Transverse colon (tissue), 4 donors: ENCODE data around the gene SH3RF1. TPM values are rescaled to one million over a fixed set of nuclear protein-coding genes. Genes with fewer than 3 reads are reported as not detected.
A peak's percentile ranks its signal among the peaks of the same experiment; 100 is the strongest.

Experiments used
- DNase-seq: peaks from one replicate; pipeline ENCODE4 v3.0.0-alpha.2; 2019
- H3K27ac ChIP-seq, 4 donors: fragments of 200-600 bp; sonication (generic); 2 replicates each; pipeline ENCODE4 v1.5.1; 2016 to 2018; ENCODE audit warnings: inconsistent platforms in 4 of 4
- H3K27me3 ChIP-seq: fragments of 200-600 bp; sonication (generic); 2 replicates; pipeline ENCODE4 v1.5.1; 2017; ENCODE audit warnings: inconsistent platforms
- H3K36me3 ChIP-seq, 4 donors: fragments of 200-600 bp; sonication (generic); 2 replicates each; pipeline ENCODE4 v1.5.1; 2017 to 2019; ENCODE audit warnings: inconsistent platforms in 4 of 4
- H3K4me1 ChIP-seq, 4 donors: fragments of 200-600 bp; sonication (generic); 2 replicates each; pipeline ENCODE4 v1.5.1; 2017 to 2020; ENCODE audit warnings: inconsistent platforms in 4 of 4
- H3K4me3 ChIP-seq, 4 donors: fragments of 200-600 bp; sonication (generic); 1 replicate in 1 of 4; 2 replicates in 3 of 4; pipeline versions ENCODE4 v1.5.1 to v1.6.1; 2017 to 2019; ENCODE audit warnings: inconsistent platforms in 4 of 4
- H3K9me3 ChIP-seq, 2 donors: fragments of 200-600 bp; sonication (generic); 2 replicates each; pipeline ENCODE4 v1.5.1; 2017 to 2019; ENCODE audit warnings: inconsistent platforms in 2 of 2
- CTCF ChIP-seq, 5 experiments: fragments of 200-600 bp in 3 of 5; fragments of 450-650 bp in 2 of 5; sonication (generic) in 3 of 5; IDR thresholded peaks; 1 replicate in 2 of 5; 2 replicates in 3 of 5; pipeline ENCODE4 v1.5.1; 2016 to 2017; ENCODE audit warnings: antibody characterized with exemption in 5 of 5, inconsistent platforms in 3 of 5, mild to moderate bottlenecking in 2 of 5, moderate library complexity in 1 of 5
- EP300 ChIP-seq: sonication (generic); formaldehyde crosslinking; IDR thresholded peaks from one replicate; pipeline ENCODE4 v1.6.1; 2017; ENCODE audit warnings: antibody characterized with exemption, low read depth
- POLR2A ChIP-seq: fragments of 450-650 bp; IDR thresholded peaks from one replicate; pipeline ENCODE4 v1.6.1; 2016; ENCODE audit warnings: antibody characterized with exemption, mild to moderate bottlenecking, moderate library complexity
- POLR2AphosphoS5 ChIP-seq, 3 donors: sonication (generic); formaldehyde crosslinking; IDR thresholded peaks; one replicate each; pipeline ENCODE4 v1.6.1; 2016; ENCODE audit warnings: antibody characterized with exemption in 3 of 3
- WGBS, 2 donors: methylation state at CpG; one replicate each; pipeline ENCODE4 v1.1.5; 2018; ENCODE audit warnings: low coverage in 1 of 2; 5-methylcytosine and 5-hydroxymethylcytosine counted together
- in situ Hi-C, 4 donors: fragments of 200-750 bp; cut with MboI; loops; one replicate each; pipeline versions ENCODE4 v1.15.0 to v1.15.1; 2017; ENCODE audit warnings: low sequenced_read_pairs in 3 of 4, low pct_ligation_motif_present in 1 of 4, low pct_unique_long_range_greater_than_20kb in 1 of 4
- intact Hi-C: fragments of 100-400 bp; cut with DNase I; formaldehyde crosslinking; loops from one replicate; pipeline ENCODE4 v1.15.1; 2023; ENCODE audit warnings: low total_unique reads
- total RNA-seq, 4 donors: library from RNA; depleted of rRNA; stranded (reverse); fragments of >200 nt; gene quantifications; one replicate each; pipeline ENCODE4 v1.1.0, GENCODE V29; 2016

Gene SH3RF1
- total RNA-seq, 4 donors from 2014 or later, result 49.0 to 63.4 (median 54.3) TPM

DNA sequence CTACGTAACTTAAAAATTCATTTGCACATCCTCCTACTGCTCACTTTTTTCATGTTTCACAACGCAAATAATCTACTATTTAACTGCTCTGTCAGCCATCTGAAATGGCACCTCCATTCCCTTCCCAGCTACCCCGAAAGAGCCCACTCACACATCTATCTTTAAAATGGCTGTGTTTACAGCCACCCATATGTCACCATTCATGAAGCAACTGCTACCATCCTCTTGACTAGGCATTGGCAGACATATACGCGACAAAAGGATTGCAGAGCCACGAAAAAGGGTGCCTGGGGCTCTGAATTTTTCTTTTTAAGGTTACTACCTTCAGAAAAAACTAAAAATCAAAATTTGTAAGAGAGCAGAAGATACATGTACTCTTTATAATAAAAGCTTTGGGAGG is 11.5 kb downstream of the SH3RF1 start:
- TF ChIP-seq EP300, result no peak
- no peak for TF ChIP-seq POLR2AphosphoS5 (IDR thresholded peaks at IDR 0.05)
- TF ChIP-seq CTCF (IDR thresholded peaks at IDR 0.05), result no peak
- TF ChIP-seq POLR2A, result no peak
- H3K27ac ChIP-seq, result no peak overlapping the region
- DNase-seq, result no peak
- no peak overlapping the region for H3K4me3 ChIP-seq
- H3K4me1 ChIP-seq, result peaks cover 16 to 94% (median 42%) of the 10 kb centered on the region in 4 donors
- no peaks in the 10 kb centered on the region for H3K36me3 ChIP-seq
- H3K9me3 ChIP-seq, result no peaks in the 10 kb centered on the region
- intact Hi-C loops, result no loop called here
- H3K27me3 ChIP-seq, result no peaks in the 10 kb centered on the region
- in situ Hi-C loops, result no loop called here
- 84 to 92% methylated on average over 6 of the region's 6 CpGs for WGBS, 2 donors

DNA sequence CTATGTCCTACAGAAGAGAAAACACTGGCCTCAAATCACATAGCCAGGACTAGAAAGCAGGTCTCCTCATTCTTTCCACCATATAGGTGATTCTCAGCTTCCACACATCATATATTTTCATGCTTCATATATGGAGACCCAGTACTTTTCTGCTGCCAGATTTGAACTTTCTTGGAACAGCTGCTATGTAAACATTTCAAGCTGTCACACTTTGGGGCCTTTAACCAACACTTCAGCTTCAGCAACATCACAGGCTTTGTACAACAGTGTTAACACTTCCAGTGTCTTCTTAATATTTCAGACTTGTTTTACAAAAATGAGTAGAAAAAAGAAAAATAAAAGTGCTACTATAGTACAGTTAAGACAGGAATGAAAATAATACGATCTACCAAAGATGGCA is 12.6 kb downstream of the SH3RF1 start:
- WGBS, 2 donors, result 70 to 83% methylated on average over 1 of the region's 1 CpG
- TF ChIP-seq POLR2AphosphoS5 (IDR thresholded peaks at IDR 0.05) (no peak), EP300 (no peak), POLR2A (no peak), CTCF (IDR thresholded peaks at IDR 0.05) (no peak)
- Histone ChIP-seq H3K27me3 (no peaks in the 10 kb centered on the region), H3K27ac (peak overlapping the region in 2 of 4 donors; percentile 18 to 27), H3K36me3 (no peaks in the 10 kb centered on the region), H3K9me3 (no peaks in the 10 kb centered on the region), H3K4me3 (no peak overlapping the region), H3K4me1 (peaks cover 16 to 94% (median 40%) of the 10 kb centered on the region in 4 donors)
- intact Hi-C loops (no loop called here), in situ Hi-C loops (no loop called here)
- no peak for DNase-seq

DNA sequence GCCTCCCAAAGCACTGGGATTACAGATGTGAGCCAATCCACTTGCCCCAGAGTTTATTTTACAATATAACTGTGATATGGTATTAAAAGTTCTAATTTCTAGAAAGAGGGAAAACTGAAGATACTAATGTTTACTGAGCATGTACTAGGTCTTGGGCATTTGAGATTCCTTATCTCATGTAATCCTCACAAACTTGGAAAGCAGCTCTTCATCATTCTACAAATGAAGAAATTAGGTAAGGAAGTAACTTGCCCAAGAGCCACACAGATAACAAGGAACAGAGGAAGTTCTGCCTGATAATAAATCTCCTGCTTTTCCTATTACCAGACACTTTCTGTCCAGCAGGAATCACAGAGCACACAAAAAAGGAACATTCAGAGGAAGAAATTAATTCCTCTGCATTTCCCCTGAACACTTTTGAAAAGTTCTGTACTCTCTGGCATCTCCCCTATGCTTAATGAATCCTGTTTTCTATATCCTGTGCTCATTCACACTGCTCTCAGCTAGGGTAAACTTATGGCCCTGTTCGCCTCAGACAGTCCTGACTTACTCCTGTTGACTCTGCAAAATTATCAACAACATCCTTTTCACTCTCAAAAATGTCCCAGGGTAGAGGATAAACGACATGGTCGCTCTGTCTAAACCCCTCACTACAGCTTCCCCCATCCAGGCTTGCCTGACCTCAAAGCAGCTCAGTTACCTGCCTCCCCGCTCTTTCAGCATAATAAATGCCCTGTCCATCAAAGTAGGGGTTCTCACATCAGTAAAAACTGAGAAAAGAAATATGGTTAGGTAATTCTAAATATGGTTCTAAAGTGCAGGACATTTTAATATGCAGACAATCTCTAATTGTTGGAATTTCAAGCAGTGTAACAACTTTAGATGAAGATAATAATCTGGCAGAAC is 13.6 kb downstream of the SH3RF1 start:
- peak overlapping the region; percentile 4 to 32 (median 19) for H3K27ac ChIP-seq
- DNase-seq, result no peak
- no peak overlapping the region for H3K4me3 ChIP-seq
- no peak for TF ChIP-seq POLR2AphosphoS5 (IDR thresholded peaks at IDR 0.05)
- TF ChIP-seq EP300, result no peak
- no peak for TF ChIP-seq POLR2A
- TF ChIP-seq CTCF (IDR thresholded peaks at IDR 0.05), result no peak
- intact Hi-C loops (no loop called here), in situ Hi-C loops (no loop called here)
- peaks cover 25 to 94% (median 50%) of the 10 kb centered on the region in 4 donors for H3K4me1 ChIP-seq
- no peaks in the 10 kb centered on the region for H3K27me3 ChIP-seq
- 68 to 73% methylated on average over 4 of the region's 4 CpGs for WGBS, 2 donors
- H3K36me3 ChIP-seq, result no peaks in the 10 kb centered on the region
- no peaks in the 10 kb centered on the region for H3K9me3 ChIP-seq

DNA sequence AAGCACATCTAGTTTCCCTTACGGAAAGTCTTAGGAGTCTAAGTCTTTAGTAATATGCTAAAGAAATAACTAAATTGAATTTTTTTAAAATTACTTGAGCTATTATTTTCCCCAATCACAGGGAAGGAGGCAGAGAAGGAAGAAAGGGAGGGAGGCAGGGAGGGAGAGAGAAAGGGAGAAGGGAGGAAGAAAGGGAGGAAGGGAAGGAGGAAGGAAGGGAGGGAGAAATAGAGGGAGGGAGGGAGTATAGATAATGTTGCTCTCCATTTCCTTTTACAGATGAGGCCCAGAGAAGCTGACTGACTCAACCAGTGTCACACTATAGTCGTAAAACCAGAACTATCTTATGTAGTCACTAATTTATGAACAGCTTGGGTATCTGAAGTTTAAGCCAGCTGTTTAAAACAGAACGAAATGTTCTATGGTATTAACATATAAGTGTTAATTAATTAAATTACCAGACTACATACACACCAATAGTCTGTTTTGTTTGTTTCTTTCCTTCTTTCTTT is 14.6 kb downstream of the SH3RF1 start:
- no peak for DNase-seq
- no peaks in the 10 kb centered on the region for H3K36me3 ChIP-seq
- H3K4me1 ChIP-seq, result peaks cover 27 to 93% (median 59%) of the 10 kb centered on the region in 4 donors
- no peaks in the 10 kb centered on the region for H3K9me3 ChIP-seq
- intact Hi-C loops, result no loop called here
- H3K27ac ChIP-seq, result peak overlapping the region in 3 of 4 donors; percentile 17 to 32 (median 32)
- TF ChIP-seq EP300, result no peak
- TF ChIP-seq CTCF (IDR thresholded peaks at IDR 0.05), result no peak
- TF ChIP-seq POLR2AphosphoS5 (IDR thresholded peaks at IDR 0.05), result no peak
- no peak for TF ChIP-seq POLR2A
- WGBS, 2 donors, result 62 to 100% methylated on average over 1 to 3 of the region's 3 CpGs
- H3K4me3 ChIP-seq, result no peak overlapping the region
- in situ Hi-C loops, result no loop called here
- H3K27me3 ChIP-seq, result no peaks in the 10 kb centered on the region
